Activated naive CD4-positive, alpha-beta T cell treated with anti-CD3 and anti-CD28 coated beads, Interleukin-2, amount 10 ng/mL, durations not matched to agents 7 days and 5 days (primary cell): Measurements from ENCODE around the gene DYSF.

Source experiments
- CTCF ChIA-PET: fragments of 350-600 bp; sonication (Branson Sonifier 250); formaldehyde crosslinking; loops from one replicate; lab custom pipeline; 2021; ENCODE audit warnings: antibody characterized with exemption; lab: Charles Lee
- DNase-seq: peaks from one replicate; pipeline ENCODE4 v3.0.0-alpha.2; 2020
- H3K27ac Mint-ChIP-seq: one replicate; pipeline ENCODE4 v1.8.0; 2021; ENCODE audit warnings: mild to moderate bottlenecking, moderate library complexity, mixed read lengths
- H3K27me3 Mint-ChIP-seq: one replicate; pipeline ENCODE4 v1.8.0; 2021; ENCODE audit warnings: mild to moderate bottlenecking, mixed read lengths
- H3K36me3 Mint-ChIP-seq: one replicate; pipeline ENCODE4 v1.8.0; 2021; ENCODE audit warnings: mixed read lengths
- H3K4me1 Mint-ChIP-seq: one replicate; pipeline ENCODE4 v1.8.0; 2021; ENCODE audit warnings: mixed read lengths
- H3K4me3 Mint-ChIP-seq: one replicate; pipeline ENCODE4 v1.8.0; 2021; ENCODE audit warnings: mild to moderate bottlenecking, moderate library complexity, mixed read lengths
- H3K9me3 Mint-ChIP-seq: one replicate; pipeline ENCODE4 v1.8.0; 2021; ENCODE audit warnings: mixed read lengths

DYSF gene

DNA sequence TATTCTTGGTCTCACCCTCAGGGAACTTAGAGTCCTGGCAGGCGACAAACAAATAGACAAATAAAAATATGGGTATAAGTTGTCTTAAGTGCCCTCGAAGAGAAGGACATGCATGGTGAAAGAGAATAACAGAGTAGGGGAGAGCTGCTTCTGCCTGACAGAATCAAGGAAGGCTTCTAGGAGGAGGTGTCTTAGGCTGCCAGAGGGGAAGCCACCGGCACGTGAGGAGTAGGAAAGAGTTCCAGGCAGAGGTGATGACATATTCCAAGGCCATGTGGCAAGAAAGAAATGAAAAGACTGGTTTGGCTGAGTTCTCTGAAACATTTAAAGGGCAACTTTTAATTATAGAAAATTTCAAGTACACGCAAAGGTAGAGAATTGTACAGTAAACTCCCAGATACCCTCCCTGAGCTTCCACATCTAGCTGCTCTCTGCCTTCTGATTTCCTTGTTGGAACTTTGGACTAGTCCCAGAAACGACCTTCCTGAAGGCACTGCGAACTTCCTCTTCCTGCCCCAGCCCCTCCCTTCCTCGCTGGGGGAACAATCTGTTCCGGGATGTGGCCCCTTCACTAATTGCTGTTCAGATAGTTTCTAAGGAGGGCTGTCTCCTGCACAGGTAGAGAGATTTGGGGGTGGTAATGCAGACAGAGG is 91.7 kb downstream of the DYSF start:
- H3K4me1 Mint-ChIP-seq = peaks cover 12% of the 10 kb centered on the region
- no peaks in the 10 kb centered on the region for H3K36me3 Mint-ChIP-seq
- no peak overlapping the region for H3K4me3 Mint-ChIP-seq
- no peak for DNase-seq
- H3K27ac Mint-ChIP-seq = no peak overlapping the region
- H3K9me3 Mint-ChIP-seq = no peaks in the 10 kb centered on the region
- CTCF ChIA-PET = interaction anchor here (0.7 to 3.3 kb wide), 7 partner anchors 10 to 1035 kb away, joined by 3 to 20 read pairs (median 7); no protein-coding TSS in a partner anchor
- peaks cover 35% of the 10 kb centered on the region for H3K27me3 Mint-ChIP-seq

DNA sequence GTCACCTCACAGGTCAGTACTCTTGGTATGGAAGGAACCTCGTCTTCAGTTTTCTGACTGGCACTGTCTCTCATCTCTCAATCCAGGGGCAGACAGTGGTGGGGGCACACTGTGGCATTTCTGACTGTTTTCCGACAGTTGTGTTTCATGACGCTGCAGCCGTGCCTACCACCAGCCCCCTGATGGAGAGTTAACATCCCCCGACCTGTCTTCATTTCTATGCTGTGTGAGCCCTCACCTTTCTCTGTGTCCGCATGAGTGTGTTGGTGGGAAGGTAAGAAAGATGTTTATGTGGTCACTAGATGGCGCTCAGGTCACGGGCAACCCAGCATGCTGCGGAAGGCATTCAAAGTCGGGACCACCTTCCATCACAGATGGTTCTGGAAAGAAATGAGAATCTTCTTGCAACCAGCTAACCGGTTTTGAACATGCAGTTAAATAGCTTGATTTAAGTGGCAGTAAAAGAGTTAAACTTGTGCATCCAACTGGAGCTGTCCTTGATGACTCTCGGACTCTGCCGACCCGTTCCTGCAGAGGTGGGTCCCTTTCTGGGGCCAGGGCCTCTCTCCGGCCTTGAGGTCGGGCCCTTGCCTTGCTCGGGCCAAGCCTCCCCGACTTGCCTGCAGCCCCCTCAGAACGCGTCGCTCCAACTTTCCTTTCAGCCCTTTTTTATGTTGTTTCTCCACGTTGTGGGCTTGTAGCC is 92.4 kb downstream of the DYSF start:
- H3K27me3 Mint-ChIP-seq = peaks cover 35% of the 10 kb centered on the region
- DNase-seq = peak; percentile 58
- H3K4me3 Mint-ChIP-seq = no peak overlapping the region
- H3K36me3 Mint-ChIP-seq = no peaks in the 10 kb centered on the region
- no peak overlapping the region for H3K27ac Mint-ChIP-seq
- CTCF ChIA-PET = interaction anchor here (0.7 to 3.3 kb wide), 14 partner anchors 10 to 1342 kb away, joined by 3 to 20 read pairs (median 4); partner anchors contain the start of gene SPR
- no peaks in the 10 kb centered on the region for H3K9me3 Mint-ChIP-seq
- peaks cover 12% of the 10 kb centered on the region for H3K4me1 Mint-ChIP-seq

DNA sequence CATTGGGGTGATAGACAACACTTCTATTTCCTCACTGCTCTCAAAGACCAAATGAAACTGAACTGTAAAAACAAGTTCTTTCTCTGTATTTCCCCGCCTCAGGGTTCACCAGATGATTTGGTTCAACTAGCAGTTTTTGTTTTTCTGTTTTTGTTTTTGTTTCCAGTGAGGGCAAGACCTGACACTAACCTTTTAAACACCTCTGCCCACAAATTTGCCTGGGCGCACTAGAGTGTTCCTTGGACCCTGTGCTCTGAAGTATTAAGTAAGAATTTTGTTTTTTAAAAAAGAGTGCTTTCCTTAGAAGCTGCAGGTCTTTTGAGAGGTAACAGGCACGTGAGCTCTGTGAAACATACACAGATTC is 92.9 kb downstream of the DYSF start:
- H3K27ac Mint-ChIP-seq = no peak overlapping the region
- H3K27me3 Mint-ChIP-seq = peaks cover 35% of the 10 kb centered on the region
- no peak overlapping the region for H3K4me3 Mint-ChIP-seq
- no peaks in the 10 kb centered on the region for H3K36me3 Mint-ChIP-seq
- peaks cover 12% of the 10 kb centered on the region for H3K4me1 Mint-ChIP-seq
- H3K9me3 Mint-ChIP-seq = no peaks in the 10 kb centered on the region
- CTCF ChIA-PET = interaction anchor here (0.6 to 3.3 kb wide), 14 partner anchors 9 to 1341 kb away, joined by 3 to 20 read pairs (median 4); partner anchors contain the start of gene SPR
- DNase-seq = no peak

DNA sequence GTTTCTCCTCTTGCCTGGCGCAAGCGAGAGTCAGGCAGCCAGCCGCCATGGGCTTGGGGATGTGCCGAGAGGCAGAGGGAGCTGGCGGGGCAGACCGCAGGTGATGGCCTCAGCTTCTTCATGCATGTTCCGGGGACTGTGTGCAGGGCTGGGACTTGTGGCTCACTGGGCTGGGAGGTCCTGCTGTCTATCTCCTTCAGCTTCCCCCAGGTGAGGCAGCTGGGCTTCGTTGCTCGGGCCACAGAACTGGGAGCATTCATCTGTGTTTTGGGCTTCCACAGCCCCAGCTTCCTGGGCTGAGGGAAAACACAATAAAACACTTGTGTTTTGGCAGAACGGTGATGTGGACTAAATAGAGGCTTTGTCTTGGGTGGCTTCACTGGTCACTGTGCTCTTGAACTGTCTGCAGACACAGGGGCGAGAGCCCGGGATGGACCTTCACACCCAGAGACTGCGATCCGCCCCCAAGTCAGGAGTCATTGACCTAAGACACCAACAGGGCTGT is 93.5 kb downstream of the DYSF start:
- Mint-ChIP-seq H3K36me3 (no peaks in the 10 kb centered on the region), H3K27ac (no peak overlapping the region), H3K9me3 (no peaks in the 10 kb centered on the region), H3K4me3 (no peak overlapping the region), H3K27me3 (peaks cover 35% of the 10 kb centered on the region), H3K4me1 (peaks cover 12% of the 10 kb centered on the region)
- CTCF ChIA-PET = interaction anchor here (0.6 to 3.3 kb wide), 10 partner anchors 8 to 1341 kb away, joined by 3 to 20 read pairs (median 6); partner anchors contain the start of gene SPR
- no peak for DNase-seq

DNA sequence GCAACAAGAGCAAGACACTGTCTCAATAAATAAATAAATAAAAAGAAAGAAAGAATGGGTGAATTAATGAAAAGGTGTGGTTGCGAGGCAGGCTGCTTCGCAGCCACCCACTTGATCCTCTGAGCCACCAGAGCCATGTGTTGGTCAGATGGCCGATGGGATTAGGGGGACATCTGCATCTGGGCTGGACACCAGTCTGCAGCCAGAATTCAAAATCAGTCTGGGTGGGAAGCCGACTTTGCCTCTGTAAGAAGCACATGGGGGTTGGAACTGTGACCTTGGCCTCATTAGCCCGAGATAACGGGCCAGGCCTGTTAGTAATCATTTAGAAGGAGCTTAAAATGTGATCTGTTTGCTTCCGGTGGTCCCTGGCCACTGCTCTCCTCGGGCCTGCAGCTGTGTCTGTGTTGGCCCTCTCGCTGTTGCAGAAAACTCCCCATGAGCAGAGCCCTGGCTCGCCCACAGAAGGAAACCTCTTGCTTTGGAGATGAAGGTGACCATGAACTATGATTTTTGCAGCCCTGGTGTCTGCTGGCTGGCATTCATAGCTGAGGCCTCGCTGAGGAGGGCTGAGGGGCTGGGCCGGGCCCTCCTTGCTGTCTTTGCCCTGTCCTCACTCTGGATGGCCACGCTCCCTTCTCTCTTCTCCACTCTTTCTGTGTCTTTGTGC is 94.4 kb downstream of the DYSF start:
- no peak overlapping the region for H3K27ac Mint-ChIP-seq
- H3K36me3 Mint-ChIP-seq = no peaks in the 10 kb centered on the region
- H3K4me3 Mint-ChIP-seq = no peak overlapping the region
- no peak for DNase-seq
- peaks cover 12% of the 10 kb centered on the region for H3K4me1 Mint-ChIP-seq
- peaks cover 35% of the 10 kb centered on the region for H3K27me3 Mint-ChIP-seq
- H3K9me3 Mint-ChIP-seq = no peaks in the 10 kb centered on the region
- CTCF ChIA-PET = interaction anchor here (0.9 to 3.3 kb wide), 7 partner anchors 11 to 603 kb away, joined by 3 to 20 read pairs (median 5); no protein-coding TSS in a partner anchor

DNA sequence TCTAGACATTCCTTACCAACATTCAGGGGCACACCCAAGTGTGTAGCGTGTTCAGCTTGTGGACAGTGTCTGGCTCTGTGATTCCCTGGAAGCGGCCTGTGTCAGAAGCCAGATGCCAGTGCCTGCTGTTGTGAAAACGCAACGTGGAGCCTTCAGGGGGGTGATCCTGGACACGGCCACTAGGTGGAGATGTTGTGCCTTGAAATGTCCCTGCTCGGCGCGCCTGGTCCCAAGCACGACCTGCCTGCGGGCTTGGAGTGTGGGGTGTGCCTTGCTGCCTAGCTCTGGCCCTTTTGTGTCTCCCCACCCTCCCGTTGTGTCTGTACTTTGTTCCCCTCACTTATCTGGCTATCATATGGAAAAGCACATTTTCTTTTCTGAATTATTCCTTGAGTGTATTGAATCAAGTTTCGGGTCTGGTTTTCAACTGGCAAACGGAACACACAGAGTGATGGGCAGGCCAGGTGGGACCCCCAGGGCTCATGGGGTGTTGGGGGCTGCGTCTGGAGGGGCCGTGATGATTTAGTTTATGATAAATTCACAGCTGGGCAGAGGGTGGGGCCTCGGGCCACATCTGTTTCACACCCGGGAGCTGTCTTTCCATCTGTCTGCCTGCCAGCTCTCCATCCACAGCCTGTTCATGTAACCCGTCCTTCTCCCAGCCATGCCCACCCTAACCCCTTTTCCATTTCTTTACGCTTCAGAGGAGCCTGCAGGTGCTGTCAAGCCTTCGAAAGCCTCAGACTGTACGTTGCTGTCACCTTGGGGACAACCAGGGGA is 95.5 kb downstream of the DYSF start:
- Mint-ChIP-seq H3K27me3 (peaks cover 35% of the 10 kb centered on the region), H3K4me1 (peaks cover 12% of the 10 kb centered on the region), H3K9me3 (no peaks in the 10 kb centered on the region), H3K27ac (no peak overlapping the region), H3K36me3 (no peaks in the 10 kb centered on the region), H3K4me3 (no peak overlapping the region)
- DNase-seq = peak; percentile 74
- CTCF ChIA-PET = interaction anchor here (0.8 to 1.8 kb wide), 8 partner anchors 10 to 649 kb away, joined by 3 to 9 read pairs (median 4); no protein-coding TSS in a partner anchor

DNA sequence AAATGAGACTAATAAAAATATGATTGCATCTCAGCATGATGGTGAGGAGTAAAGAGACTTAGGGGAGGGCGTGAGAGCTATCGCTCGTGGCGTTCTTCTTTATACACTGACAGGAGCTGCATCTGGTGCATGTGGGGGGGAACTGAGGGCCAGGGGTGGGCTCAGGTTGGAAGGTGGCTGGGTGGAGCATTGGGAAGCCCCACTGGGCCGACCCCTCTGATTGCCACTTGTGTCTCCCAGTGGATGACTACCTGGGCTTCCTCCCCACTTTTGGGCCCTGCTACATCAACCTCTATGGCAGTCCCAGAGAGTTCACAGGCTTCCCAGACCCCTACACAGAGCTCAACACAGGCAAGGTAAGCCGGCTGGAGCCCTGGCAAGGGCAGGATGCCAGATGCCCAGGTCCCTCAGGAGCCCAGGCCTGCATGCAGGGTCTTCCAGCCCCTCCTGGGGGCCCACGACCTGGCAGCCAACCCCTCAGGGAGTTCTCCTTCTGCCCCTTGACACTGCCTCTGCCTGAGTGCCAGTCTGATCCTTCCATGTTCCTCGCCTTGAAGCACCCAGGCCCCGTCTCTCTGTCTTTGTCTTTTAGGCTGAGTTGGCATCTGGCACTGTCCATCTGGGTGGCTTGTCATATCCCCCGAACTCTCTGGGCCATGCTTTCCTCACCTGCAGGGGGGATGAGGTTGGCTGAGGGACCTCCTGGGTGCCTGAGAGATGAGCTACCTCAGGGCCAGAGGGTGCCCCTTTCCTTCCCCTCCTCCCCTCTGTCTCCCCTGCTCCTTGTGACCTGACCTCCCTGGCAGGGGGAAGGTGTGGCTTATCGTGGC is 97.7 kb downstream of the DYSF start:
- H3K9me3 Mint-ChIP-seq = no peaks in the 10 kb centered on the region
- no peaks in the 10 kb centered on the region for H3K4me1 Mint-ChIP-seq
- CTCF ChIA-PET = interaction anchor here (1.4 to 1.9 kb wide), 3 partner anchors 10 to 373 kb away, joined by 4 to 8 read pairs (median 5); no protein-coding TSS in a partner anchor
- no peaks in the 10 kb centered on the region for H3K36me3 Mint-ChIP-seq
- DNase-seq = no peak
- no peak overlapping the region for H3K27ac Mint-ChIP-seq
- no peak overlapping the region for H3K4me3 Mint-ChIP-seq
- peaks cover 20% of the 10 kb centered on the region for H3K27me3 Mint-ChIP-seq

DNA sequence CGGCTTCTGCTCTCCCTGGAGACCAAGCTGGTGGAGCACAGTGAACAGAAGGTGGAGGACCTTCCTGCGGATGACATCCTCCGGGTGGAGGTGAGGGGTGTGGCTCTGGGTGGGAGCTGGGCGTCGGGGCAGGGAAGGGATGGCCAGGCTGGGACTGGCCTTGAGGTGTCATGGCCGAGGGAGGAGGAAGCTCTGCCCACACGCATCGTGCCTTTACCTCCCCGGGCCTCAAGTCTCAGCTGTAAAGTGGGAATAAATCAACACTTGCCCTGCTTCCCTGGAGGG is 98.2 kb downstream of the DYSF start:
- CTCF ChIA-PET = interaction anchor here (1.4 to 1.9 kb wide), 3 partner anchors 10 to 372 kb away, joined by 4 to 8 read pairs (median 5); no protein-coding TSS in a partner anchor
- H3K4me1 Mint-ChIP-seq = no peaks in the 10 kb centered on the region
- no peaks in the 10 kb centered on the region for H3K36me3 Mint-ChIP-seq
- H3K27ac Mint-ChIP-seq = no peak overlapping the region
- DNase-seq = no peak
- H3K27me3 Mint-ChIP-seq = peaks cover 17% of the 10 kb centered on the region
- no peaks in the 10 kb centered on the region for H3K9me3 Mint-ChIP-seq
- H3K4me3 Mint-ChIP-seq = no peak overlapping the region

DNA sequence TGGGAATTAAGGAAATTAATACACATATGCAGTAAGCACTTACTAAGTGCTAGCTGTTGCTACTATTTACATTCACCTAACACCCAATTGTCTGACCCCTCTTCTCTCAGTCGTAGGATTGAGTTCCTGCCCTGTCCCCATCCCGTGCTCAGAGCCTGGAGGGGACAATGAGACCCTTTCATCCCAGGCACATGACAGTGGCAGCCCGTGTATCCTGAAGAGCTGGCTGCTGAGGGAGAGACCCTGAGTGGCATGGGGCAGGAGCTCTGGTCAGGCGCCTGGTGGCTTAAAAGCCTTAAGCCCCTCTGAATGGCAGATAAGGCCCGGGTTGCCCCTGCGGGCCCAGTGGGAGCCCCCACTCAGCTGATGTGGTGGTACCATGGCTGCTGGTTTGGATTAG is 99.0 kb downstream of the DYSF start:
- no peak overlapping the region for H3K27ac Mint-ChIP-seq
- H3K4me1 Mint-ChIP-seq = no peaks in the 10 kb centered on the region
- H3K27me3 Mint-ChIP-seq = peaks cover 9% of the 10 kb centered on the region
- H3K4me3 Mint-ChIP-seq = no peak overlapping the region
- CTCF ChIA-PET = interaction anchor here (1.4 to 1.9 kb wide), 3 partner anchors 11 to 371 kb away, joined by 4 to 8 read pairs (median 5); no protein-coding TSS in a partner anchor
- no peak for DNase-seq
- H3K36me3 Mint-ChIP-seq = no peaks in the 10 kb centered on the region
- no peaks in the 10 kb centered on the region for H3K9me3 Mint-ChIP-seq

DNA sequence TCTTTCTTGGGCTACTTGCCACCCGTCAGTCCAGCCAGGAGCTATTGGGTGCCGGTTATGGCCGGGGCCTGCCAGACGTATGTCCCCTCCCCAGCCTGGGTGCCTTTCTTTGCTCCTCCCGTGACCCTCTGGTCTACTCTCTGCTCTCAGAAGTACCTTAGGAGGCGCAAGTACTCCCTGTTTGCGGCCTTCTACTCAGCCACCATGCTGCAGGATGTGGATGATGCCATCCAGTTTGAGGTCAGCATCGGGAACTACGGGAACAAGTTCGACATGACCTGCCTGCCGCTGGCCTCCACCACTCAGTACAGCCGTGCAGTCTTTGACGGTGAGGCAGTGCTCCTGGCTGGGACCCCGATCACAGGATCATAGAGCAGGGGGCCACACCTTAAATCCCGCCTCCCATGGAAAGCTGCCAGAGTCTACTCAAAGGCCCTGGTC is 99.5 kb downstream of the DYSF start:
- H3K4me3 Mint-ChIP-seq = no peak overlapping the region
- H3K27me3 Mint-ChIP-seq = peaks cover 6% of the 10 kb centered on the region
- no peak overlapping the region for H3K27ac Mint-ChIP-seq
- H3K9me3 Mint-ChIP-seq = no peaks in the 10 kb centered on the region
- H3K4me1 Mint-ChIP-seq = no peaks in the 10 kb centered on the region
- H3K36me3 Mint-ChIP-seq = no peaks in the 10 kb centered on the region
- CTCF ChIA-PET = interaction anchor here (1.9 kb wide), 1 partner anchor 246 kb away, joined by 8 read pairs; no protein-coding TSS in a partner anchor
- no peak for DNase-seq

DNA sequence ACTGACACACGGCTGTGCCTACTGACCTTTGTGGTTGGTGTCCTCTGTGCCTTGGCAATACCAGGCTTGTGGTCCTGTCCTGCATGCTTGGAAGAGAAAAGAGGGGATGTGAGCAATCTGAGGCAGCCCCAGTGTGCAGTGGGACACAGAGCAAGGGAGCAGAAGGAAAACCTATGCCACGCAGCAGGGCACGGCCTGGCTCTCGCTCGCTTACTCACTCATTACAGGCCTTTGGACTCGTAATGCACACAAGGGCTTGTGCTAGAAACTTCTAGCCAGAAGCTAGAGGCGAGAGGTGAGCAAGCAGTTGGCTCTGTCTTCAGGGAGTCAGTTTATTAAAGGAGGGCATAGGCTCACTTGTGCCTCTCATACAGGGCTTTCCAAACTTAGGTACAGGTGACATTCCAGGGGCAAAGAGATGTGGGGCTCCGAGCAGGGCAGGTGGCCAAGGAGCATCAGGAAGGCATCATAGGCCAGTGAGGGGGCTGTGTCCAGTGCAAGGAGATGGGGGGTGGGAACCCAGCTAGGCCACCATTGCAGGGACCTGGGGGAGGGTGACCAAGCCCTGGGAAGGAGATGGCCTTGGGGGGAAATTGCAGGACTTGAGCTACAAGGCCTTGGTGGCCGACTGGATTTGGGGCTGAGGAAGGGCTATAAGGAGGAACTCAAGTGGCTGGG is 100.8 kb downstream of the DYSF start:
- Mint-ChIP-seq H3K9me3 (no peaks in the 10 kb centered on the region), H3K4me3 (no peak overlapping the region), H3K4me1 (no peaks in the 10 kb centered on the region), H3K27me3 (no peaks in the 10 kb centered on the region), H3K27ac (no peak overlapping the region), H3K36me3 (no peaks in the 10 kb centered on the region)
- CTCF ChIA-PET = no interaction called here
- DNase-seq = no peak

DNA sequence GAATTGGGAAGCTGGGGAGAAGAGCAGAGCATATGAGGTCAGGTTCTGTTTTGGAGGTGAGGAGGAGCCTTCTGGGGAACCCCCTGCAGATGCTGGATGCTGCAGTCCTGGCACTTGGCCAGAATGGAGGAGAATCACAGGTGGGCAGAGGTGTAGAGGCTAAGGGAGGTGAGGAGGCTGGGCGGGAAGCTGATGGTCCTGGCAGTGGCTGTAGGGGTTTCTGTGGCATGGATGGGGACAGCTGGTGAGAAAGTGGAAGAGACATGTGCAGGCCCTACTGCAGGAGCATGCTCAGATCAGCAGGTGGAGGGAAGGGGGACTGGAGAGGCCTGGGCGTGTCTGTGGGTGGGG is 101.3 kb downstream of the DYSF start:
- H3K4me1 Mint-ChIP-seq = no peaks in the 10 kb centered on the region
- no peaks in the 10 kb centered on the region for H3K9me3 Mint-ChIP-seq
- no peak overlapping the region for H3K27ac Mint-ChIP-seq
- CTCF ChIA-PET = interaction anchor here (1.3 kb wide), 1 partner anchor 8 kb away, joined by 5 read pairs; no protein-coding TSS in a partner anchor
- no peaks in the 10 kb centered on the region for H3K27me3 Mint-ChIP-seq
- H3K36me3 Mint-ChIP-seq = no peaks in the 10 kb centered on the region
- no peak overlapping the region for H3K4me3 Mint-ChIP-seq
- no peak for DNase-seq
